ENCODE measurements around the gene MCRIP2.

DNA sequence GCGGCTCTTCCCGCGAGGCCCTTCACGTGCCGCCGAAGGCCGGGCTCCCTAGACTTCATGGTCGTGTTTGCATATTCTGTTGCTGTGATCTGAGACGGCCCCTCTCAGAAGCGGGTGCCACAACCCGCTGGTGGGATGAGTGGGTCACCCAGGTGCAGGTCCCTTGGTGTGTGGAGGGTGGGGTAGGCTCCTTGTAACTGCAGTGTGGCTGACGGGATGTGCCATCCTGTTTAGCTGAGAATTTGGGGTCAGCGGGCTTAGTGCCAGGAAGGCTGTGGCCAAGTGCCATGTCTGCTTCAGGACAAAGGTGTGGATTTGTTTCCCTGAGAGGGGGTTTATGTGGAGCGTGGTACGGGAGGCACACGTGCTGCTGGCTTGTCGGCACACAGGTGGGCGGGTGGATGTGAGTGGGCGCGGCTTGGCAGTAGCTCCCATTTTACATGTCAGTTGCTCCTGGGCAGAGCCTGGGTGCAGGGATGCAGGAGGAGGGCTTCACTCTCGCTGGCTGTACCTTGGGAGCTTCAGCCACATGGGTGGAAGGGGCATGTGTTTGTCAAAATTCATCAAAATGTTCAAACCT lies 20.0 kb upstream of the MCRIP2 start:
- TF ChIP-seq, protein P1, sequence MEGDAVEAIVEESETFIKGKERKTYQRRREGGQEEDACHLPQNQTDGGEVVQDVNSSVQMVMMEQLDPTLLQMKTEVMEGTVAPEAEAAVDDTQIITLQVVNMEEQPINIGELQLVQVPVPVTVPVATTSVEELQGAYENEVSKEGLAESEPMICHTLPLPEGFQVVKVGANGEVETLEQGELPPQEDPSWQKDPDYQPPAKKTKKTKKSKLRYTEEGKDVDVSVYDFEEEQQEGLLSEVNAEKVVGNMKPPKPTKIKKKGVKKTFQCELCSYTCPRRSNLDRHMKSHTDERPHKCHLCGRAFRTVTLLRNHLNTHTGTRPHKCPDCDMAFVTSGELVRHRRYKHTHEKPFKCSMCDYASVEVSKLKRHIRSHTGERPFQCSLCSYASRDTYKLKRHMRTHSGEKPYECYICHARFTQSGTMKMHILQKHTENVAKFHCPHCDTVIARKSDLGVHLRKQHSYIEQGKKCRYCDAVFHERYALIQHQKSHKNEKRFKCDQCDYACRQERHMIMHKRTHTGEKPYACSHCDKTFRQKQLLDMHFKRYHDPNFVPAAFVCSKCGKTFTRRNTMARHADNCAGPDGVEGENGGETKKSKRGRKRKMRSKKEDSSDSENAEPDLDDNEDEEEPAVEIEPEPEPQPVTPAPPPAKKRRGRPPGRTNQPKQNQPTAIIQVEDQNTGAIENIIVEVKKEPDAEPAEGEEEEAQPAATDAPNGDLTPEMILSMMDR (conservative IDR thresholded peaks at IDR 0.05; ENCODE audit: low read depth in 2 of 2) = no peak
- TF ChIP-seq EZH2 (IDR thresholded peaks at IDR 0.05; ENCODE audit: low read depth, unreplicated experiment) = no peak
- no peak for TF ChIP-seq POLR2AphosphoS5 (IDR thresholded peaks at IDR 0.05; ENCODE audit: low read depth)
- TF ChIP-seq, protein P2, sequence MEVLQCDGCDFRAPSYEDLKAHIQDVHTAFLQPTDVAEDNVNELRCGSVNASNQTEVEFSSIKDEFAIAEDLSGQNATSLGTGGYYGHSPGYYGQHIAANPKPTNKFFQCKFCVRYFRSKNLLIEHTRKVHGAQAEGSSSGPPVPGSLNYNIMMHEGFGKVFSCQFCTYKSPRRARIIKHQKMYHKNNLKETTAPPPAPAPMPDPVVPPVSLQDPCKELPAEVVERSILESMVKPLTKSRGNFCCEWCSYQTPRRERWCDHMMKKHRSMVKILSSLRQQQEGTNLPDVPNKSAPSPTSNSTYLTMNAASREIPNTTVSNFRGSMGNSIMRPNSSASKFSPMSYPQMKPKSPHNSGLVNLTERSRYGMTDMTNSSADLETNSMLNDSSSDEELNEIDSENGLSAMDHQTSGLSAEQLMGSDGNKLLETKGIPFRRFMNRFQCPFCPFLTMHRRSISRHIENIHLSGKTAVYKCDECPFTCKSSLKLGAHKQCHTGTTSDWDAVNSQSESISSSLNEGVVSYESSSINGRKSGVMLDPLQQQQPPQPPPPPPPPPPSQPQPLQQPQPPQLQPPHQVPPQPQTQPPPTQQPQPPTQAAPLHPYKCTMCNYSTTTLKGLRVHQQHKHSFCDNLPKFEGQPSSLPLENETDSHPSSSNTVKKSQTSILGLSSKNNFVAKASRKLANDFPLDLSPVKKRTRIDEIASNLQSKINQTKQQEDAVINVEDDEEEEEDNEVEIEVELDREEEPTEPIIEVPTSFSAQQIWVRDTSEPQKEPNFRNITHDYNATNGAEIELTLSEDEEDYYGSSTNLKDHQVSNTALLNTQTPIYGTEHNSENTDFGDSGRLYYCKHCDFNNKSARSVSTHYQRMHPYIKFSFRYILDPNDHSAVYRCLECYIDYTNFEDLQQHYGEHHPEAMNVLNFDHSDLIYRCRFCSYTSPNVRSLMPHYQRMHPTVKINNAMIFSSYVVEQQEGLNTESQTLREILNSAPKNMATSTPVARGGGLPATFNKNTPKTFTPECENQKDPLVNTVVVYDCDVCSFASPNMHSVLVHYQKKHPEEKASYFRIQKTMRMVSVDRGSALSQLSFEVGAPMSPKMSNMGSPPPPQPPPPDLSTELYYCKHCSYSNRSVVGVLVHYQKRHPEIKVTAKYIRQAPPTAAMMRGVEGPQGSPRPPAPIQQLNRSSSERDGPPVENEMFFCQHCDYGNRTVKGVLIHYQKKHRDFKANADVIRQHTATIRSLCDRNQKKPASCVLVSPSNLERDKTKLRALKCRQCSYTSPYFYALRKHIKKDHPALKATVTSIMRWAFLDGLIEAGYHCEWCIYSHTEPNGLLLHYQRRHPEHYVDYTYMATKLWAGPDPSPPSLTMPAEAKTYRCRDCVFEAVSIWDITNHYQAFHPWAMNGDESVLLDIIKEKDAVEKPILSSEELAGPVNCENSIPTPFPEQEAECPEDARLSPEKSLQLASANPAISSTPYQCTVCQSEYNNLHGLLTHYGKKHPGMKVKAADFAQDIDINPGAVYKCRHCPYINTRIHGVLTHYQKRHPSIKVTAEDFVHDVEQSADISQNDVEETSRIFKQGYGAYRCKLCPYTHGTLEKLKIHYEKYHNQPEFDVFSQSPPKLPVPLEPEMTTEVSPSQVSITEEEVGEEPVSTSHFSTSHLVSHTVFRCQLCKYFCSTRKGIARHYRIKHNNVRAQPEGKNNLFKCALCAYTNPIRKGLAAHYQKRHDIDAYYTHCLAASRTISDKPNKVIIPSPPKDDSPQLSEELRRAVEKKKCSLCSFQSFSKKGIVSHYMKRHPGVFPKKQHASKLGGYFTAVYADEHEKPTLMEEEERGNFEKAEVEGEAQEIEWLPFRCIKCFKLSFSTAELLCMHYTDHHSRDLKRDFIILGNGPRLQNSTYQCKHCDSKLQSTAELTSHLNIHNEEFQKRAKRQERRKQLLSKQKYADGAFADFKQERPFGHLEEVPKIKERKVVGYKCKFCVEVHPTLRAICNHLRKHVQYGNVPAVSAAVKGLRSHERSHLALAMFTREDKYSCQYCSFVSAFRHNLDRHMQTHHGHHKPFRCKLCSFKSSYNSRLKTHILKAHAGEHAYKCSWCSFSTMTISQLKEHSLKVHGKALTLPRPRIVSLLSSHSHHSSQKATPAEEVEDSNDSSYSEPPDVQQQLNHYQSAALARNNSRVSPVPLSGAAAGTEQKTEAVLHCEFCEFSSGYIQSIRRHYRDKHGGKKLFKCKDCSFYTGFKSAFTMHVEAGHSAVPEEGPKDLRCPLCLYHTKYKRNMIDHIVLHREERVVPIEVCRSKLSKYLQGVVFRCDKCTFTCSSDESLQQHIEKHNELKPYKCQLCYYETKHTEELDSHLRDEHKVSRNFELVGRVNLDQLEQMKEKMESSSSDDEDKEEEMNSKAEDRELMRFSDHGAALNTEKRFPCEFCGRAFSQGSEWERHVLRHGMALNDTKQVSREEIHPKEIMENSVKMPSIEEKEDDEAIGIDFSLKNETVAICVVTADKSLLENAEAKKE (CRISPR knock-in tag; IDR thresholded peaks at IDR 0.05) = no peak

All from GM23338 (cell line).